Stomach (tissue), 9 donors: Measurements from ENCODE around the gene ABCC1. TPM values are rescaled to one million over a fixed set of nuclear protein-coding genes. Genes with fewer than 3 reads are reported as not detected.

Experiments used
- DNase-seq, 2 donors: peaks; one replicate each; pipeline versions ENCODE4 v3.0.0 to v3.0.0-alpha.2; 2013 to 2019
- H3K27ac ChIP-seq, 5 donors: fragments of 200-600 bp in 4 of 5; sonication (generic) in 4 of 5; one replicate each; pipeline ENCODE4 v1.5.1; 2013 to 2019; ENCODE audit warnings: mild to moderate bottlenecking in 1 of 5, moderate library complexity in 1 of 5
- H3K27me3 ChIP-seq, 3 donors: fragments of 200-600 bp; sonication (generic); one replicate each; pipeline ENCODE4 v1.5.1; 2017 to 2019; ENCODE audit warnings: mixed run types in 1 of 3
- H3K36me3 ChIP-seq, 4 donors: fragments of 200-600 bp; sonication (generic); 1 replicate in 3 of 4; 2 replicates in 1 of 4; pipeline ENCODE4 v1.5.1; 2016 to 2019
- H3K4me1 ChIP-seq, 4 donors: fragments of 200-600 bp; sonication (generic); one replicate each; pipeline ENCODE4 v1.5.1; 2016 to 2019
- H3K4me3 ChIP-seq, 4 donors: fragments of 200-600 bp; sonication (generic) in 3 of 4; one replicate each; pipeline ENCODE4 v1.5.1; 2016 to 2019; ENCODE audit warnings: mild to moderate bottlenecking in 1 of 4
- H3K9me3 ChIP-seq, 4 donors: fragments of 200-600 bp; sonication (generic); one replicate each; pipeline ENCODE4 v1.5.1; 2016 to 2019
- EP300 ChIP-seq: sonication (generic); formaldehyde crosslinking; IDR thresholded peaks from one replicate; pipeline ENCODE4 v1.6.1; 2017; ENCODE audit warnings: antibody characterized with exemption
- POLR2A ChIP-seq, 4 donors: fragments of 450-650 bp; IDR thresholded peaks; one replicate each; pipeline ENCODE4 v1.6.1; 2016; ENCODE audit warnings: antibody characterized with exemption in 4 of 4, control low read depth in 2 of 4, mild to moderate bottlenecking in 1 of 4, moderate library complexity in 1 of 4
- POLR2AphosphoS5 ChIP-seq, 3 donors: sonication (generic); formaldehyde crosslinking; IDR thresholded peaks; one replicate each; pipeline ENCODE4 v1.6.1; 2016; ENCODE audit warnings: antibody characterized with exemption in 3 of 3
- WGBS, 5 donors: extraction: QIAGEN DNeasy Blood & Tissue Kit in 3 of 5; methylation state at CpG; one replicate each; pipeline versions ENCODE4 v1.1.5 to v1.1.7; 2013 to 2018; 5-methylcytosine and 5-hydroxymethylcytosine counted together
- intact Hi-C: fragments of 100-400 bp; cut with DNase I; formaldehyde crosslinking; loops from one replicate; pipeline ENCODE4 v1.15.1; 2023; ENCODE audit warnings: low total_unique reads
- polyA plus RNA-seq, 3 donors: library from polyadenylated mRNA; stranded (reverse); fragments of 200-250 nt; gene quantifications; one replicate each; pipeline ENCODE4 v1.2.3, GENCODE V29; 2013
- total RNA-seq, 5 donors: library from RNA; depleted of rRNA; stranded (reverse); fragments of >200 nt; gene quantifications; one replicate each; pipeline versions ENCODE4 v1.1.0 to v1.2.3, GENCODE V29; 2014 to 2016
- TF ChIP-seq, protein P1 (sequence below), 7 experiments: fragments of 450-650 bp in 4 of 7; fragments of 200-600 bp in 3 of 7; sonication (generic) in 3 of 7; IDR thresholded peaks; one replicate each; pipeline ENCODE4 v1.5.1; 2016 to 2019; ENCODE audit warnings: antibody characterized with exemption in 7 of 7, control low read depth in 2 of 7, mild to moderate bottlenecking in 1 of 7
- donor health status: healthy with polysubstance abuse.
- donor health status: Bipolar disorder and iron deficiency.
- donor health status: healthy.

ABCC1 gene
- total and polyA plus RNA-seq, 8 donors = 2.3 to 105 (median 24.9) TPM

DNA sequence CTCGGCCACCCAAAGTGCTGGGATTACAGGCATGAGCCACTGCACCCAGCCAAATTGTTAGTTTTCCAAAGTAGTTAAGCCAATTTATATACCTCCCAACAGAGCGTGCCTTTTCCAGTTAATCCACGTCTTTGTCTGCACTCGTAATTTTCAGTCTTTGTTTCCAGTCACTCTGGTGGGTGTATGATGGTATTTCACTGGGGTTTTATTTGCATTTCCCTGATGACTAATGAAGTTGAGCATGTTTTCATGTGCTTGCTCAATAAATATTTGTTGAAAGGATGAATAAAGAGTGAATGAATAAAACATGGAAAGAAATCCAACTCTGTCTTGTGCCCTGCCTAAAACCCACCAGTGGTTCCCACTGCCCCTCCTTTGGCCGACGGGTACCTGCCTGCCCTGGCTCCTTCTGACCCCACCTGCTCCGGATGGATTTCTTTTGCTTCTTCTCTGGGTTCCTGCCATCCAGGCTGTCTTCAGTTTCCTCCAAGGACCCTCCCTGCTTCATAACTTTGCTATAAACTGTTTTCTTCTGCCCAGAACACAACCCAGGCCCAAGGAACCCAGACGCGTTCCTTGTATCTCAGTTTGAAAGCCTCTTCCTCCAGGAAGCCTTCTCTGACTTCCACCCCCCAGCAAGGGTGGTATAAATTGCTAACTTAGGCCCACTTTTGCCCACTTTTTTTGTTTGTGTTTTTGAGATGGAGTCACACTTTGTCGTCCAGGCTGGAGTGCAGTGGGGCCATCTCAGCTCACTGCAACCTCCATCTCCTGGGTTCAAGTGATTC, 3.0 kb upstream of the ABCC1 start:
- Histone ChIP-seq H3K4me3 (no peak overlapping the region), H3K4me1 (peaks cover 22 to 42% (median 30%) of the 10 kb centered on the region in 4 donors), H3K27me3 (no peaks in the 10 kb centered on the region), H3K36me3 (no peaks in the 10 kb centered on the region), H3K9me3 (no peaks in the 10 kb centered on the region), H3K27ac (peak overlapping the region; percentile 64 to 79 (median 67))
- intact Hi-C loops = no loop called here
- peak in 1 of 2 donors; percentile 51 for DNase-seq
- no peak for TF ChIP-seq EP300
- TF ChIP-seq, protein P1, sequence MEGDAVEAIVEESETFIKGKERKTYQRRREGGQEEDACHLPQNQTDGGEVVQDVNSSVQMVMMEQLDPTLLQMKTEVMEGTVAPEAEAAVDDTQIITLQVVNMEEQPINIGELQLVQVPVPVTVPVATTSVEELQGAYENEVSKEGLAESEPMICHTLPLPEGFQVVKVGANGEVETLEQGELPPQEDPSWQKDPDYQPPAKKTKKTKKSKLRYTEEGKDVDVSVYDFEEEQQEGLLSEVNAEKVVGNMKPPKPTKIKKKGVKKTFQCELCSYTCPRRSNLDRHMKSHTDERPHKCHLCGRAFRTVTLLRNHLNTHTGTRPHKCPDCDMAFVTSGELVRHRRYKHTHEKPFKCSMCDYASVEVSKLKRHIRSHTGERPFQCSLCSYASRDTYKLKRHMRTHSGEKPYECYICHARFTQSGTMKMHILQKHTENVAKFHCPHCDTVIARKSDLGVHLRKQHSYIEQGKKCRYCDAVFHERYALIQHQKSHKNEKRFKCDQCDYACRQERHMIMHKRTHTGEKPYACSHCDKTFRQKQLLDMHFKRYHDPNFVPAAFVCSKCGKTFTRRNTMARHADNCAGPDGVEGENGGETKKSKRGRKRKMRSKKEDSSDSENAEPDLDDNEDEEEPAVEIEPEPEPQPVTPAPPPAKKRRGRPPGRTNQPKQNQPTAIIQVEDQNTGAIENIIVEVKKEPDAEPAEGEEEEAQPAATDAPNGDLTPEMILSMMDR (IDR thresholded peaks at IDR 0.05) = peak in 1 of 7 experiments; percentile 24
- TF ChIP-seq POLR2A (IDR thresholded peaks at IDR 0.05) = no peak
- TF ChIP-seq POLR2AphosphoS5 (IDR thresholded peaks at IDR 0.05) = peak in 2 of 3 donors; percentile 12 to 69
- WGBS, 5 donors = 36 to 50% (median 45%) methylated on average over 10 of the region's 10 CpGs

DNA sequence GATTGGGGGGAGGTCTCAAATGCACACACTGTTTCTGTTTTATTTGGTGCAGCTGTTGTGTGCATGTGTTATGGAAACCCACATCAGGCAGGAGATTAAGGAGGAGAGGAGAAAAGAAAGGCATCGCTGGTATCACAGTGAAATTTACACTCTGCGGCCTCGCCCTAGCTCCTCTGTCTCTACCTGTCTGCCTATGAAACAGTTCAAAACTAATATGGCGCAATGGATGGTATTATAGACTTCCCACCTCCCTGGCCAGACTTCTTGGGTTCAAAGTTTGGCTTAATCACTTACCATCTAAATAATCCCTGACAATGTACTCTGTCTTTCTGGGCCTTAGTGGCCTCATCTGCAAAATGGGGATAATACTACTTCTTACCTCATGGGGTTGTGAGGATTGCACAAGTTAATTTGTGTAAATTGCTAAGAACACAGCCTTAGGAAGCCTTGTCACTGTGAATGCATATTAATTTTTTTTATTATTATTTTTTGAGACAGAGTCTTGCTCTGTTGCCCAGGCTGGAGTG, 1.4 kb upstream of the ABCC1 start:
- intact Hi-C loops = no loop called here
- no peaks in the 10 kb centered on the region for H3K9me3 ChIP-seq
- H3K4me1 ChIP-seq = peaks cover 32 to 58% (median 41%) of the 10 kb centered on the region in 4 donors
- no peak for DNase-seq
- TF ChIP-seq EP300 (no peak), POLR2AphosphoS5 (IDR thresholded peaks at IDR 0.05) (no peak), POLR2A (IDR thresholded peaks at IDR 0.05) (no peak)
- TF ChIP-seq, protein P1 (IDR thresholded peaks at IDR 0.05) = no peak
- H3K27ac ChIP-seq = no peak overlapping the region
- 87 to 94% (median 90%) methylated on average over 4 of the region's 4 CpGs for WGBS, 5 donors
- H3K36me3 ChIP-seq = no peaks in the 10 kb centered on the region
- no peaks in the 10 kb centered on the region for H3K27me3 ChIP-seq
- no peak overlapping the region for H3K4me3 ChIP-seq

DNA sequence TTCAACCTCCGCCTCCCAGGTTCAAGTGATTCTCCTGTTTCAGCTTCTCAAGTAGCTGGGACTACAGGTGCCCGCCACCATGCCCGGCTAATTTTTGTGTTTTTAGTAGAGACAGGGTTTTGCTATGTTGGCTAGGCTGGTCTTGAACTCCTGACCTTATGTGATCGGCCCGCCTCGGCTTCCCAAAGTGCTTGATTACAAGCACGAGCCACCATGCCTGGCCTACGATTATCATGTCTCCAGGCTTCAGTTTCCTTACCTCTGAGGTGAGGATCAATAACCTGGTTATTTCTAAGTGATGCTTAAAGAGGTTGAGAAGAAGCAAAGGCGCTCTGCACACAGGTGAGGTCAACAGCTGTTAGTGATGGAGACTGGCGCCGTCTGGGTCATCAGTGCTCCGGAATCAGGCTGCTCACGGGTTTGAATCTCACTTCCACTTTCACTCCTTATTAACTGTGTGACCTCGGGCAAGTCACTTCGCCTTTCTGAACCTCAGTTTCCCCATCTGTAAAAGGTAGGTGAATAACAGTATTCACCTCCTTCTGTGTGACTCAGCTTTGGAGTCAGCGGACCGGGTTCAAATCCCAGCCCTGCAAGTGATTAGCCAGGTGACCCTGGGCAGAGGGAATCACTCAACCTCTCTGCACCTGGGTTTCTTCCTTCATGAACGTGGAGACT, 745 bp upstream of the ABCC1 start:
- Histone ChIP-seq H3K9me3 (no peaks in the 10 kb centered on the region), H3K4me1 (peaks cover 32 to 65% (median 45%) of the 10 kb centered on the region in 4 donors), H3K4me3 (peak overlapping the region; percentile 79 to 94 (median 88)), H3K27ac (peak overlapping the region; percentile 87 to 98 (median 88)), H3K36me3 (no peaks in the 10 kb centered on the region), H3K27me3 (no peaks in the 10 kb centered on the region)
- intact Hi-C loops = no loop called here
- peak in 1 of 2 donors; percentile 47 for DNase-seq
- TF ChIP-seq, protein P1 (IDR thresholded peaks at IDR 0.05) = no peak
- TF ChIP-seq POLR2AphosphoS5 (IDR thresholded peaks at IDR 0.05) (no peak), POLR2A (IDR thresholded peaks at IDR 0.05) (no peak), EP300 (no peak)
- 55 to 56% (median 56%) methylated on average over 18 of the region's 18 CpGs for WGBS, 5 donors

DNA sequence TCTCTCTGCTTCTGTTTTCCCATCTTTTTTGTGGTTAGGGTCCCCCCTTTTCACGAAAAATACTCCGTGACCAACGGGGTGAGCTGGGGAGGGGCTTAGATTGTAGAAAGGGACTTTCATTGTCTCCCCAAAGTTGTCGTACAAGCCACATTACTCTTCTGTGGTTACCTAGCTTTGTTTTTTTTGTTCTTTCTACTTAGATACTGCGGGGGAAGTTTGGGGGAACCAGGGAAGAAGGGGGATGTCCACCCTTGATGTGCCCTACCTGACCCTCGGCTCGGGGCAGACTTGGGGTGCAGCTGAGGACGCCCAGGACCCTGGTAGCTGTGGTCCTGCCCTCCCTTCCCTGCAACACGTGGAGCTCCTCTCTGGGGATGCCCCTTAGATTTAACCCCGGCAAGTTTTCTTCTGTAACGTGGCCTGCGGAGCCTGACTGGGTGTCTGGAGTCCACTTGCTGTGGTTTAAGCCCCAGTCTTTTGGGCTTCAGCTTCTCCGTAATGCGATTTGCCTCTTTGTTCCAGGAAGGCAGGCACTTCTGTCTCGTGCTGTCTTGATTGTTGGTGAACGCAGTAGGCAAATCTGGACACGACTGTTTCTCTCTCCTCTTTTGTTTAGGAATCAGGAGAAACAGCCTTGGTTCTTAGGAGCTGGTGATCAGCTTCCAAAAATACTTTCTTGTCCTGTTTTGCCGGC, 892 bp downstream of the ABCC1 start:
- H3K36me3 ChIP-seq = no peaks in the 10 kb centered on the region
- TF ChIP-seq POLR2A (IDR thresholded peaks at IDR 0.05) (no peak), POLR2AphosphoS5 (IDR thresholded peaks at IDR 0.05) (peak; percentile 23 to 45 (median 23))
- WGBS, 5 donors = 0 to 1% (median 1%) methylated on average over 15 to 18 of the region's 18 CpGs
- no peaks in the 10 kb centered on the region for H3K27me3 ChIP-seq
- no peaks in the 10 kb centered on the region for H3K9me3 ChIP-seq
- peak; percentile 28 to 58 for DNase-seq
- peaks cover 37 to 80% (median 54%) of the 10 kb centered on the region in 4 donors for H3K4me1 ChIP-seq
- H3K4me3 ChIP-seq = peak overlapping the region; percentile 79 to 94 (median 88)
- peak overlapping the region; percentile 85 to 98 (median 91) for H3K27ac ChIP-seq
- intact Hi-C loops = no loop called here
